WTC11 (cell line): ENCODE data around the gene DNAJC18. TPM values are rescaled to one million over a fixed set of nuclear protein-coding genes. Genes with fewer than 3 reads are reported as not detected.
A peak's percentile ranks its signal among the peaks of the same experiment; 100 is the strongest.

Source experiments
- ATAC-seq: fragments of 200-7000 bp; cut with Tn5 transposase; 2 replicates; pipeline ENCODE4 v1.10.0; 2021; ENCODE audit warnings: mild to moderate bottlenecking, moderate library complexity
- CTCF ChIA-PET: fragments of 300-600 bp; sonication (Branson Sonifier 250); formaldehyde crosslinking; loops from one replicate; lab custom pipeline; 2021; ENCODE audit warnings: antibody characterized with exemption; lab: Charles Lee
- POLR2A ChIA-PET: fragments of 350-600 bp; sonication (Branson Sonifier 250); formaldehyde crosslinking; loops from one replicate; lab custom pipeline; 2021; ENCODE audit warnings: antibody characterized with exemption; lab: Charles Lee
- DNase-seq: peaks from one replicate; pipeline ENCODE4 v3.0.0; 2021; ENCODE audit warnings: low spot score
- H3K27ac Mint-ChIP-seq: 2 replicates; pipeline ENCODE4 v1.8.0; 2021; ENCODE audit warnings: mixed read lengths
- H3K27me3 Mint-ChIP-seq: 2 replicates; pipeline ENCODE4 v1.8.0; 2021; ENCODE audit warnings: low read depth, mild to moderate bottlenecking, moderate library complexity, mixed read lengths
- H3K36me3 Mint-ChIP-seq: 2 replicates; pipeline ENCODE4 v1.8.0; 2021; ENCODE audit warnings: mixed read lengths
- H3K4me1 Mint-ChIP-seq: 2 replicates; pipeline ENCODE4 v1.8.0; 2022; ENCODE audit warnings: mixed read lengths
- H3K4me3 Mint-ChIP-seq: 2 replicates; pipeline ENCODE4 v1.8.0; 2021; ENCODE audit warnings: mild to moderate bottlenecking, moderate library complexity, mixed read lengths
- H3K9me3 Mint-ChIP-seq: 2 replicates; pipeline ENCODE4 v1.8.0; 2021; ENCODE audit warnings: mixed read lengths
- ESRRA ChIP-seq: sonication (generic); formaldehyde crosslinking; IDR thresholded peaks from 2 replicates; pipeline ENCODE4 v1.8.1; 2022; ENCODE audit warnings: mild to moderate bottlenecking, missing genetic modification reagents, borderline replicate concordance
- FOXP1 ChIP-seq: sonication (generic); formaldehyde crosslinking; IDR thresholded peaks from 2 replicates; pipeline ENCODE4 v1.8.0; 2022; ENCODE audit warnings: missing genetic modification reagents, mild to moderate bottlenecking, moderate library complexity, borderline replicate concordance
- JAZF1 ChIP-seq: fragments of 250-450 bp; sonication (Bioruptor Pico); IDR thresholded peaks from 2 replicates; pipeline ENCODE4 v1.9.0; 2021; ENCODE audit warnings: moderate library complexity, mild to moderate bottlenecking, inconsistent platforms
- NFATC4 ChIP-seq: fragments of 250-450 bp; sonication (Bioruptor Pico); IDR thresholded peaks from 2 replicates; pipeline ENCODE4 v1.9.0; 2021; ENCODE audit warnings: mild to moderate bottlenecking
- RELA ChIP-seq: sonication (generic); formaldehyde crosslinking; IDR thresholded peaks from 2 replicates; pipeline ENCODE4 v1.8.1; 2022; ENCODE audit warnings: missing genetic modification reagents, mild to moderate bottlenecking, borderline replicate concordance
- ZNF219 ChIP-seq: sonication (generic); formaldehyde crosslinking; IDR thresholded peaks from 2 replicates; pipeline ENCODE4 v1.8.0; 2023; ENCODE audit warnings: missing genetic modification reagents, mild to moderate bottlenecking, borderline replicate concordance
- ZNF232 ChIP-seq: sonication (generic); formaldehyde crosslinking; IDR thresholded peaks from 2 replicates; pipeline ENCODE4 v1.8.0; 2022; ENCODE audit warnings: mild to moderate bottlenecking, missing genetic modification reagents
- ZNF423 ChIP-seq: fragments of 250-450 bp; sonication (Bioruptor Pico); IDR thresholded peaks from 2 replicates; pipeline ENCODE4 v2.1.2; 2022; ENCODE audit warnings: mild to moderate bottlenecking, moderate library complexity
- total RNA-seq: library from RNA; stranded (reverse); gene quantifications from 3 replicates; pipeline ENCODE4 v1.2.3, GENCODE V29; 2021
- TF ChIP-seq, protein P1 (sequence below): sonication (generic); formaldehyde crosslinking; IDR thresholded peaks from 2 replicates; pipeline ENCODE4 v1.8.0; 2022; ENCODE audit warnings: mild to moderate bottlenecking, missing genetic modification reagents
- TF ChIP-seq, protein P2 (sequence below): fragments of 250-450 bp; sonication (Bioruptor Pico); IDR thresholded peaks from 2 replicates; pipeline ENCODE4 v1.9.0; 2021; ENCODE audit warnings: mild to moderate bottlenecking
- TF ChIP-seq, protein P3 (sequence below): fragments of 250-450 bp; sonication (Bioruptor Pico); IDR thresholded peaks from 2 replicates; pipeline ENCODE4 v1.9.0; 2021; ENCODE audit warnings: mild to moderate bottlenecking
- TF ChIP-seq, protein P4 (sequence below): sonication (generic); formaldehyde crosslinking; IDR thresholded peaks from 2 replicates; pipeline ENCODE4 v1.8.0; 2022; ENCODE audit warnings: mild to moderate bottlenecking, missing genetic modification reagents
- TF ChIP-seq, protein P5 (sequence below): sonication (generic); formaldehyde crosslinking; IDR thresholded peaks from 2 replicates; pipeline ENCODE4 v1.8.1; 2022; ENCODE audit warnings: mild to moderate bottlenecking, missing genetic modification reagents, moderate library complexity, borderline replicate concordance
- TF ChIP-seq, protein P6 (sequence below): sonication (generic); formaldehyde crosslinking; IDR thresholded peaks from 2 replicates; pipeline ENCODE4 v1.8.0; 2022; ENCODE audit warnings: mild to moderate bottlenecking, missing genetic modification reagents

The DNAJC18 gene
- total RNA-seq, 1 experiment from 2014 or later = 23.7 TPM

DNA sequence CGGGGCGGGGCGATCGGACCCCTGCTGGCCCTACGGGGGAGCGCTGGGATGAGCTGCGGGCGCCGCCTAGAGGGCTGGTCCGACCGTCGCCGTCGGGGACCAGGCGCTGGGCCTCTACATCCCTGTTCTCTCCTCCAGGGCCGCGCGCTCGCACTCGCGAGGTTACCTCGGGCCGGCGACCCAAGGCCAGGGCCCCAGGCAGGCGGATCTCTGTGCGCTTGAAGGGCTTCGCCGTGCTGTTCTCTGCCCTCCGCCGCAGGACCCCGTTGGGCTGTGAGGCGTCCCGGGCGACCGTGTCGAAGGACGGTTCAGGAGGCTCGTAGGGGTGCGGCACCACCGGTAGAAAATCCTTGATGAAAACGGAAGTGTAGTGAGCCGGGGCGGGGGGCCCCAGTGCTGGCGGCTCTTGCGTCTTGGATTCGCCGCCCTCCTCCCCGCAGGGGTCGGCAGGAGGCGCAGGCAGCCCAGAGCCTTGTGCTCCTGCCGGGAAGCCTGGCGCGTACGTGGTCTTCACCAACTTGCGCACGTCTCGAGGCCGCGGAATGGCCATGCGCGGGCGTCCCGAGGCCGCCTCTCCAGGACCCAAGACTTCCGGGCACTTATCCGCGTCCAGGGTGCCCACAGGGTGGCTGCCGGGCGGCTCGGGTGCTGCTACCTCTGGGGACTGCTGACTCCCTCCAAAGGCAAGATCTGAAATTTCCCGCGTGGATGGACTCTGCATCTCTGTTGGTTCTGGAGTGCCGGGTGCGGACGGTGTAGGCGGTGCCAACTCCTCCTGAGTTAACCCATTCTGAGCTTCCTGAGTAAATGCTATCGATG lies 46.4 kb downstream of the DNAJC18 start (continued):
- TF ChIP-seq FOXP1 (no peak), ZNF219 (no peak), NFATC4 (CRISPR knock-in tag) (no peak), ZNF232 (CRISPR knock-in tag) (peak; percentile 77; the same call in 1 of the 2 replicates), RELA (CRISPR knock-in tag) (no peak)
- TF ChIP-seq, protein P1, sequence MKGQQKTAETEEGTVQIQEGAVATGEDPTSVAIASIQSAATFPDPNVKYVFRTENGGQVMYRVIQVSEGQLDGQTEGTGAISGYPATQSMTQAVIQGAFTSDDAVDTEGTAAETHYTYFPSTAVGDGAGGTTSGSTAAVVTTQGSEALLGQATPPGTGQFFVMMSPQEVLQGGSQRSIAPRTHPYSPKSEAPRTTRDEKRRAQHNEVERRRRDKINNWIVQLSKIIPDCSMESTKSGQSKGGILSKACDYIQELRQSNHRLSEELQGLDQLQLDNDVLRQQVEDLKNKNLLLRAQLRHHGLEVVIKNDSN (CRISPR knock-in tag) = no peak
- TF ChIP-seq, protein P2, sequence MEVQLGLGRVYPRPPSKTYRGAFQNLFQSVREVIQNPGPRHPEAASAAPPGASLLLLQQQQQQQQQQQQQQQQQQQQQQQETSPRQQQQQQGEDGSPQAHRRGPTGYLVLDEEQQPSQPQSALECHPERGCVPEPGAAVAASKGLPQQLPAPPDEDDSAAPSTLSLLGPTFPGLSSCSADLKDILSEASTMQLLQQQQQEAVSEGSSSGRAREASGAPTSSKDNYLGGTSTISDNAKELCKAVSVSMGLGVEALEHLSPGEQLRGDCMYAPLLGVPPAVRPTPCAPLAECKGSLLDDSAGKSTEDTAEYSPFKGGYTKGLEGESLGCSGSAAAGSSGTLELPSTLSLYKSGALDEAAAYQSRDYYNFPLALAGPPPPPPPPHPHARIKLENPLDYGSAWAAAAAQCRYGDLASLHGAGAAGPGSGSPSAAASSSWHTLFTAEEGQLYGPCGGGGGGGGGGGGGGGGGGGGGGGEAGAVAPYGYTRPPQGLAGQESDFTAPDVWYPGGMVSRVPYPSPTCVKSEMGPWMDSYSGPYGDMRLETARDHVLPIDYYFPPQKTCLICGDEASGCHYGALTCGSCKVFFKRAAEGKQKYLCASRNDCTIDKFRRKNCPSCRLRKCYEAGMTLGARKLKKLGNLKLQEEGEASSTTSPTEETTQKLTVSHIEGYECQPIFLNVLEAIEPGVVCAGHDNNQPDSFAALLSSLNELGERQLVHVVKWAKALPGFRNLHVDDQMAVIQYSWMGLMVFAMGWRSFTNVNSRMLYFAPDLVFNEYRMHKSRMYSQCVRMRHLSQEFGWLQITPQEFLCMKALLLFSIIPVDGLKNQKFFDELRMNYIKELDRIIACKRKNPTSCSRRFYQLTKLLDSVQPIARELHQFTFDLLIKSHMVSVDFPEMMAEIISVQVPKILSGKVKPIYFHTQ (CRISPR knock-in tag) = no peak
- TF ChIP-seq, protein P3, sequence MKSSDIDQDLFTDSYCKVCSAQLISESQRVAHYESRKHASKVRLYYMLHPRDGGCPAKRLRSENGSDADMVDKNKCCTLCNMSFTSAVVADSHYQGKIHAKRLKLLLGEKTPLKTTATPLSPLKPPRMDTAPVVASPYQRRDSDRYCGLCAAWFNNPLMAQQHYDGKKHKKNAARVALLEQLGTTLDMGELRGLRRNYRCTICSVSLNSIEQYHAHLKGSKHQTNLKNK (CRISPR knock-in tag) = no peak
- TF ChIP-seq, protein P4, sequence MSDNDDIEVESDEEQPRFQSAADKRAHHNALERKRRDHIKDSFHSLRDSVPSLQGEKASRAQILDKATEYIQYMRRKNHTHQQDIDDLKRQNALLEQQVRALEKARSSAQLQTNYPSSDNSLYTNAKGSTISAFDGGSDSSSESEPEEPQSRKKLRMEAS (CRISPR knock-in tag) = peak; percentile 68
- TF ChIP-seq, protein P5, sequence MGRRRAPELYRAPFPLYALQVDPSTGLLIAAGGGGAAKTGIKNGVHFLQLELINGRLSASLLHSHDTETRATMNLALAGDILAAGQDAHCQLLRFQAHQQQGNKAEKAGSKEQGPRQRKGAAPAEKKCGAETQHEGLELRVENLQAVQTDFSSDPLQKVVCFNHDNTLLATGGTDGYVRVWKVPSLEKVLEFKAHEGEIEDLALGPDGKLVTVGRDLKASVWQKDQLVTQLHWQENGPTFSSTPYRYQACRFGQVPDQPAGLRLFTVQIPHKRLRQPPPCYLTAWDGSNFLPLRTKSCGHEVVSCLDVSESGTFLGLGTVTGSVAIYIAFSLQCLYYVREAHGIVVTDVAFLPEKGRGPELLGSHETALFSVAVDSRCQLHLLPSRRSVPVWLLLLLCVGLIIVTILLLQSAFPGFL (CRISPR knock-in tag) = no peak
- TF ChIP-seq, protein P6, sequence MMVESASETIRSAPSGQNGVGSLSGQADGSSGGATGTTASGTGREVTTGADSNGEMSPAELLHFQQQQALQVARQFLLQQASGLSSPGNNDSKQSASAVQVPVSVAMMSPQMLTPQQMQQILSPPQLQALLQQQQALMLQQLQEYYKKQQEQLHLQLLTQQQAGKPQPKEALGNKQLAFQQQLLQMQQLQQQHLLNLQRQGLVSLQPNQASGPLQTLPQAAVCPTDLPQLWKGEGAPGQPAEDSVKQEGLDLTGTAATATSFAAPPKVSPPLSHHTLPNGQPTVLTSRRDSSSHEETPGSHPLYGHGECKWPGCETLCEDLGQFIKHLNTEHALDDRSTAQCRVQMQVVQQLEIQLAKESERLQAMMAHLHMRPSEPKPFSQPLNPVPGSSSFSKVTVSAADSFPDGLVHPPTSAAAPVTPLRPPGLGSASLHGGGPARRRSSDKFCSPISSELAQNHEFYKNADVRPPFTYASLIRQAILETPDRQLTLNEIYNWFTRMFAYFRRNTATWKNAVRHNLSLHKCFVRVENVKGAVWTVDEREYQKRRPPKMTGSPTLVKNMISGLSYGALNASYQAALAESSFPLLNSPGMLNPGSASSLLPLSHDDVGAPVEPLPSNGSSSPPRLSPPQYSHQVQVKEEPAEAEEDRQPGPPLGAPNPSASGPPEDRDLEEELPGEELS (CRISPR knock-in tag) = peak; percentile 72

DNA sequence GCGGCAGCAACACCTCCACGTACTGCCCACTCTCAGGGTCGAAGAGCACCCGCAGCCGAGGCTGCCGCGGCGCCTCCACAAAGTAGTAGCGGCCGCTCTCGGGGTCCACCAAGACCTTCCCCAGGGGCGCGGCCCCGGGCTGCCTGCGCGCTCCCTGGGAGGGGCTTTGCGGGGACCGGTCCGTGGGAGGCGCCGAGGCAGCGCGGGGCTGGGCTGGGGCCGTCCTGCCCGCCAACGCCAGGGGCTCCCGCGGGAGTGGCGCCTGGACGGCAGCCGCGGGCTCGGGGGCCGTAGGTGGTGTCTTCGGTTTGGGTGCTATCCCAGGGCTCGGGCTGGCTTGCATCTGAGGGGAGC lies 47.0 kb downstream of the DNAJC18 start:
- ChIA-PET CTCF (interaction anchor here (1.0 to 5.6 kb wide), 9 partner anchors 10 to 122 kb away, joined by 3 to 31 read pairs (median 4); partner anchors contain the start of genes PAIP2 and SPATA24), POLR2A (interaction anchor here (1.0 kb wide), 1 partner anchor 50 kb away, joined by 3 read pairs; no protein-coding TSS in a partner anchor)
- Mint-ChIP-seq H3K4me1 (peaks cover 45% of the 10 kb centered on the region), H3K9me3 (no peaks in the 10 kb centered on the region), H3K4me3 (peak overlapping the region; percentile 87; the same call in 1 of the 2 replicates), H3K27me3 (peaks cover 39% of the 10 kb centered on the region), H3K27ac (no peak overlapping the region), H3K36me3 (0 out of 2 replicates have a peak, but pooled peaks cover 3% of the 10 kb centered on the region)
- ATAC-seq (peak; percentile 22), DNase-seq (no peak)
- TF ChIP-seq ZNF423 (CRISPR knock-in tag) (peak; percentile 61; the same call in 1 of the 2 replicates), JAZF1 (CRISPR knock-in tag) (no peak), ESRRA (CRISPR knock-in tag) (no peak)
